GM23248 (cell line): ENCODE data around the gene POC5.

Experiments used
- EZH2 ChIP-seq: fragments of 200-600 bp; sonication (generic); IDR thresholded peaks from 2 replicates; pipeline ENCODE4 v1.6.1; 2018; ENCODE audit warnings: antibody characterized with exemption, mild to moderate bottlenecking; ENCODE audit not compliant: insufficient read depth, poor library complexity, severe bottlenecking
- EZH2phosphoT487 ChIP-seq: fragments of 200-600 bp; sonication (generic); IDR thresholded peaks from 2 replicates; pipeline ENCODE4 v1.6.1; 2018; ENCODE audit warnings: antibody characterized with exemption, moderate library complexity, mild to moderate bottlenecking, low read depth; ENCODE audit not compliant: insufficient read depth

DNA sequence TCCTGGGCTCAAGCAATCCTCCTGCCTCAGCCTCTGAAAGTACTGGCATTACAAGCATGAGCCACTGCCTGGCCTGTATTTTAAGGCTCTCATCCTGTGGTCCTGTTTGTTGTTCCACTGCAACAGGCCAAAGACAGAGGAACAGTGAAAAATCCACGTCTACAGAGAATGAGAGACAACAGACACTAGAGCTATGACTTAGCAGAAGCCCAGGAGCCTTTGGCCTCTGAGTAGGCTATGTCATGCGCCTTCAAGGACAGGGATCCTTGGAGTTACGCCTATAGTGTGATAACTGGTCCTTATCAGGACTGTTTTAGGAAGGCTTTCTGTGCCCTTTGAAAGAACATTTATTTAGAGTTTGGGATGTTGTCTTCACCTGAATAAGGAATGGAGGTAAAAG, 10.5 kb downstream of the POC5 start:
- TF ChIP-seq EZH2phosphoT487 (no peak), EZH2 (no peak)
